SHP77 treated with DMSO at 0.1 percent for 48 hours (cell line): Measurements from ENCODE around the gene TMUB2.
"Not testable (repeated sequence)": the region's sequence is repeated elsewhere in the genome, so short reads cannot be mapped to it uniquely, and the experiment has no call there.

Source experiments
- DNase-seq: peaks from one replicate; lab custom pipeline; 2025; lab: John Stamatoyannopoulos, UW

TMUB2 gene

GRCh38 chr17:44186307-44187130 is at the start of gene TMUB2:
Gene TMUB2 (plus strand): TSS chr17:44186972. CDS start chr17:44187709, 737 bp downstream.
- peak; percentile 99 for DNase-seq

- DNase-seq, result peak; percentile 74
Observed at GRCh38 chr17:44137891-44138709, 48.7 kb upstream of the TMUB2 start.

GRCh38 chr17:44143921-44144320 is 42.9 kb upstream of the TMUB2 start:
- not testable (repeated sequence) for DNase-seq

DNA sequence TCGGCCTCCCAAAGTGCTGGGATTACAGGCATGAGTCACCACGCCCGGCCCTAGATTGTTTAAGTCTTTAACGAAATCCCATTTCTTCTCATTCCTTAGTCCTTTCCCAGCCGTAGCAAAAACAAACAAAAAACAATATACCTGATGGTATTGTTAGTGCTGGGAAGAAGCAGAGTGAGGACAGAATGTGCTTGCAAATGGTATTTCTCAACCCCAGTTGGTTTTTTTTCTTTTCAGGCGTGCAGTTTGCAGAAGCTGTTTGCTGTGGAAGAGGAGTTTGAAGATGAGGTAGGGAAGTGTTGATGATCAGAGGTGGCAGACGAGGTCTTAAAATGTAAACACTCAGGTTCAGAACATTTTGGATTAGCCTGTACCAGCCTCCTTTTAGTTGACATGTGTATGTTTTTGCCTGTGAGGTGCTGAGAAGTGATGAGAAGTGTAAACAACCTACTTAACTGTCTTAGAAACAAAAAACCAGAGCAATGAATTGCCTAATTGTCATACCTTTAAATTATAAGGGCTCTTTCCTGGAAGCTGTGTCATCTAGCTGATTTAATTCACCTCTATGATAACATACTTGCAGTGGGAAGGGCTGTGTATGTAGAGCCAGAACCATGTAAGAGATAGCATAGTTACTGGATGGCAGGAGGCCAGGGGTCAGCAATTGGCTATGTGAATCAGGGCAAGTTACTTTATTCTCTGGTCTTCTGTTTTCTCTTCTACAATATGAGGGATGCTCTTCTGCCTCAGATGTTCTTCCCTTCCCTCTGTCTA is 41.6 kb upstream of the TMUB2 start:
- DNase-seq, result no peak

DNA sequence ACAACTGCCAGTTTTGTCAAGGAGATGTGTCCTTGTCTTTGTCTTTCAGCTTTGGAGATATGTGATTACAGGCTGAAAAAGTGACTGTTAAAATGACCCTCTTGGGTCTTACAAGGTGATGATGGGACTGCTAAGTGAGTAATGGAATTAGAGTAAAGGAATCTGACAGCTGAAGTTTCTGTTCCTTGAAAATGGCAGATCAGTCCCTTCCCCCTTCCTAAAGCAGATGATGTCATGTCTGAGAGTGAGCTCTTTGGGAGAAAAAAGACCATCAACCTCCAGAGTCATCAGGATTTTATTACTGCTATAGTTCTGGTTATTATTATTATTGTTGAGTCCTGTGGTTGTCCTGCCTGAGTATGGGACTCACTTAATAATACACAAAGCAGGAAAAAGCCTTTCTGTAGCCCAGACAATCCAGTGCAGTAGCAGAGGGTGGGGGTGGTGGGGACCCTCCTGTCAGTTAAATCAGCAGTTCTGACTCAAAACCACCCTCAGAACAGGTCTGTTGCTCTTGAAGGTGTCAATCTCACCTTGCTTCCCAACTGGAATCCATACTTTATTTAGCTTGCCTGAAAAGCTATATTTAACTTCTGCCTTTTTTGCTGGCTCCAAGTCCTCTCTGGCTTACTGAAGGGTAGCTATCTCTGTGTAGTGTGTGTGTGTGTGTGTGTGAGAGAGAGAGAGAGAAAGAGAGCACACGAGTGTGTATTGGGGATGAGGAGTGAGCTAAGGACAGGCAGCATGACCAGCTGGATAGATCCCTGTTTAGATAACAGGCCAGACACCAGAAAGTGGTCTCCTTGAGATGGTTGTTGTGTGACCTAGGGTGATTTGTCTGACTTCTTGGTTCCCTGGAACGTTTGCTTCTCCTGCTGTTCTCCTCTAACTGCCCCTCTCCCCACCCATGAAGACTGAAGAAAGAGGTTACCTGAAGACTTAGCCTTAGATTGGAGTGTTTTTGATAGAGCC is 40.1 kb upstream of the TMUB2 start:
- no peak for DNase-seq

- no peak for DNase-seq
Observed at GRCh38 chr17:44147812-44148211, 39.0 kb upstream of the TMUB2 start.

DNA sequence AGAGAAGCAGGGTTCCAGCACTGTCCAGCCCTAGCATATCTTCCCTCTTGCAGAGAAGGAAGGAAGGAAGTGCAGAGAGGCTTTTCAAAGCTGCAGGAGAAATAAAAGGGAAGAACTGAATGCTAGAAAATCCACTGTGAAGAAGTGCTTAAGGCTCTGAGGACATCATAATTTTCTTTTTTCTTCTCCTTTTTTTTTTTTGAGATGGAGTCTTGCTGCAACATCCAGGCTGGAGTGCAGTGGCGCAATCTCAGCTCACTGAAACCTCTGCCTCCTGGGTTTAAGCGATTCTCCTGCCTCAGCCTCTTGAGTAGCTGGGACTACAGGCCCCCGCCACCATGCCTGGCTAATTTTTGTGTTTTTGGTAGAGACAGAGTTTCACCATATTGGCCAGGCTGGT is 37.7 kb upstream of the TMUB2 start:
- not testable (repeated sequence) for DNase-seq

- DNase-seq, result no peak
Observed at GRCh38 chr17:44149750-44150329, 36.9 kb upstream of the TMUB2 start.

GRCh38 chr17:44152875-44153274 is 33.9 kb upstream of the TMUB2 start:
- no peak for DNase-seq

DNA sequence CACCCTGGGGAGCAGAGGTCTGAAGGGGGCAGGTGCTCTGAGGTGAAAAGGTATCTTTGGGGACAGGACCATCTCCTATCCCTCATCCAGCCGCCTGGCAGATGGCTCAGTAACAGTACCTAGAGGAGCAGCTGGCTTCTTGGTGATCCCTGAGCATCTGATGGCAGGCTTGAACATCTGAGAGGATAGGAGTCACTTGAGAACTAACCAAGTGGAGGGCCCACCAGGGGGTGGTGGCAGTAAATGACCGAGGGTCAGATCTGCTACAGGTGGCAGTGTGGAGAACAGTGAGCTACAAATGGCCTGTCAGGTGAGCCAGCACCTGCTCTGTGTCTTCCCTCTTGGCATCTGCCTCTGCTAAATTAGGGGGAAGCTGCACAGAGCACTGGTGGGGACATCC is 31.3 kb upstream of the TMUB2 start:
- no peak for DNase-seq

GRCh38 chr17:44159519-44160210 is 27.1 kb upstream of the TMUB2 start:
- DNase-seq, result no peak

- no peak for DNase-seq
Observed at GRCh38 chr17:44164476-44164875, 22.3 kb upstream of the TMUB2 start.

DNA sequence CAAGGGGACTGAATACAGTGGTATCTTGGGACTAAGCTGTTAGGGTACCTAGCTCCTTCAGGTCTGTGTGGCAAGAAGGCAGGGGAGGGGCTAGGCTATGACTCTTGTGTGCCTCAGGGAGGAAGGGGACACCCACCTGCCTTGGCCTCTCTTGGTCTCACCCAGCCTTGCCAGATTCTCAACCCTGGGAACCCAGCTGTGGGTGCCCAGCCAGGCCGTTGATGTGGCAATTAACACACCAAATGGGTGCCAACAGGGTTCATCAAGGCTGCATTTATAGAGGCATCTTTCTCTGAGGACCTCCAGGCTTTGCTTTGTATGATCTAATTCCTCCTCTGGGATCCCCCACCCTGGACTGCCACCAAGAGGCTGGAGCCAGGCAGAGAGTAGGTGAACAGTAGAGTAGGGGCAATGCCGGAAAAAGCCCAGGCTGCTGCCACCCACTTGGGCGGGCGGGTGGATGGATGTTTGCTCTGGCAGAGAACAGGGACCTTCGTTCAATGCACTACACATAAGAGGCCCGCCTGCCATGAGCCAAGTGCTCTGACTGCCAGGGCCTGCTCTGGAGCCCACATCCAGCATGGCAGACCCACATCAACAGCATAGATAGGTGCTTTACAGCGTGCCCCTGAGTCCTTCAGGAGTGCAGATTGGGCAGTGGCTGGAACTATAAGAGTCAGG is 19.5 kb upstream of the TMUB2 start:
- DNase-seq, result no peak

DNA sequence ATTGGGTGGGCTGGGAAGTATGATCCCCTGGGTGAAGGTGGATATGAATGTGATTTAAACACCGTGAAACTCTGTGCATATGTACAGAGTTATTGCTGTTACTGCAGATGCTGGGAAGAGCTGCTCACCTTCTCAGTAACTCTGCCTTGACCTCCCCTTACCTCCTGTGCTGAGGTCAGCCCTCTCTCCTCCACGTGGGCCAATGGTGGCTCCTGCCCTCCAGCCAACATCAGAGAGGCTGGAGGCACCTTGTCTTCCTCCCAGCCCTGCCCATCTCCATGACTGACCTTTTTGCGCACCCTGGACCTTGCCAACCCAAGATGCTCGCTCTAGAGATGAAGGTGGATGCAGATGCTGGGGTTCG is 16.7 kb upstream of the TMUB2 start:
- DNase-seq, result no peak

DNA sequence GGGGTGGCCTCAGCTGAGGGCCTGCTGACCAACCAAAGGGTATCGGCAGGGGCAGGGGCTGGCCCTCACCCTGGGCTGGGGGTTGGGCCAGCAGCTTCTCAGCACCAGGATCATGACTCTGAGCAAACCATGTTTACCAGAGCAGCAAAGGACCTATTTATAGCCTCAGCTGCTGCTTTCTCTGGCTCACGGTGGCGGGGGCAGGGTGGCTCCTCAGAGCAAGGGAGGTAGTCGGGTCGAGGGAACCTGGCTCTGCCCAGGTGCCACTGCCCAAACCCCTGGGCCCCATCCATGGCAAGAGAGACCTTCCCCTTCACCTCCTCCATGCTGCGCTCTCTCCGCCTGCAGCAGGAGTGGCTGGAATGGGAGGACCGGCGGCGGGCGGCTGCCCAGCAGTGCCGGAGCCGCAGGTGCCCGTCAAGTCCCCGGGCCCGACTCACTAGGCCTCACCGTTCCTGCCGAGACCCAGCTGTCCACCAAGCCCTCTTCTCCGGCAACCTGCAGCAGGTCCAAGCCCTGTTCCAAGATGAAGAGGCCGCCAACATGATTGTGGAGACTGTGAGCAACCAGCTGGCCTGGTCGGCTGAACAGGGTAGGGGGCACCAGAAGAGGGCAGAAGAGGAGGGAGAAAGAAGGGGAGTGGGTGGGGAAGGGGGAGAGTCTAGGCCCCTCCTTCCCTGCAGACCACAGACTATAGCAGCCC is 16.1 kb upstream of the TMUB2 start, which contains the start of gene ASB16:
ASB16 (plus strand) TSS at position 206 of the 703 bp plus-strand sequence; CDS start at position 292, 86 bp downstream.
- DNase-seq, result peak; percentile 75

DNA sequence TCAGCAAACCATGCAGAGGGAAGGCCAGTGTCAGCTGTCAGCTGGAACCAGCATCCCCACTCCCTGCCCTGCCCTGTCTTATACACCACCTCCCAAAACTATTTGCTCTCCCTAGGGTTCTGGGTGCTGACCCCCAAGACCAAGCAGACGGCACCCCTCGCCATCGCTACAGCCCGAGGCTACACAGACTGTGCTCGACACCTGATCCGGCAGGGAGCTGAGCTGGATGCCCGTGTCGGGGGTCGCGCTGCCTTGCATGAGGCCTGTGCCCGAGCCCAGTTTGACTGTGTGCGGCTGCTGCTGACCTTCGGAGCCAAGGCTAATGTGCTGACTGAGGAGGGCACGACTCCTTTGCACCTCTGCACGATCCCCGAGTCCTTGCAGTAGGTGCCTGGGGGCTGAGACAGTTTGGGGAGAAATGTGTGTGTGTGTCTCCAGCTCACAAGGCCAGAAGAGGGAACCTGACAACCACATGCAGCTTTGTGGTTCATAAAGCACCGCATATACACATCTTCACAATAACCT is 14.8 kb upstream of the TMUB2 start:
- DNase-seq, result no peak

- no peak for DNase-seq
Observed at GRCh38 chr17:44174427-44174826, 12.3 kb upstream of the TMUB2 start.

- DNase-seq, result no peak
Observed at GRCh38 chr17:44176257-44176656, 10.5 kb upstream of the TMUB2 start.
